Activated CD4-positive, alpha-beta memory T cell treated with anti-CD3 and anti-CD28 coated beads for 36 hours (primary cell): ENCODE measurements around the gene LCMT2. TPM values are rescaled to one million over a fixed set of nuclear protein-coding genes. Genes with fewer than 3 reads are reported as not detected.
"Not testable (repeated sequence)": the region's sequence is repeated elsewhere in the genome, so short reads cannot be mapped to it uniquely, and the experiment has no call there.

Experiments used
- CTCF ChIA-PET: fragments of 350-600 bp; sonication (Branson Sonifier 250); formaldehyde crosslinking; loops from one replicate; lab custom pipeline; 2021; ENCODE audit warnings: antibody characterized with exemption, inconsistent platforms; lab: Charles Lee
- POLR2A ChIA-PET: fragments of 350-600 bp; sonication (Branson Sonifier 250); formaldehyde crosslinking; loops from one replicate; lab custom pipeline; 2021; ENCODE audit warnings: antibody characterized with exemption; lab: Charles Lee
- DNase-seq: peaks from one replicate; pipeline ENCODE4 v3.0.0-alpha.2; 2020
- H3K27ac Mint-ChIP-seq: one replicate; pipeline ENCODE4 v1.8.0; 2021; ENCODE audit warnings: mixed read lengths
- H3K27me3 Mint-ChIP-seq: one replicate; pipeline ENCODE4 v1.8.0; 2021; ENCODE audit warnings: mixed read lengths
- H3K36me3 Mint-ChIP-seq: one replicate; pipeline ENCODE4 v1.8.0; 2021; ENCODE audit warnings: mixed read lengths
- H3K4me1 Mint-ChIP-seq: one replicate; pipeline ENCODE4 v1.8.0; 2021; ENCODE audit warnings: low read depth, mixed read lengths
- H3K4me3 Mint-ChIP-seq: one replicate; pipeline ENCODE4 v1.8.0; 2021; ENCODE audit warnings: mild to moderate bottlenecking, mixed read lengths
- H3K9me3 Mint-ChIP-seq: one replicate; pipeline ENCODE4 v1.8.0; 2021; ENCODE audit warnings: mixed read lengths
- intact Hi-C: fragments of 100-400 bp; cut with micrococcal nuclease; formaldehyde crosslinking; loops from one replicate; pipeline ENCODE4 v1.15.1; 2023
- total RNA-seq, 2 experiments: library from RNA; stranded (reverse); gene quantifications; one replicate each; pipeline ENCODE4 v1.2.3, GENCODE V29; 2021

LCMT2 gene
- total RNA-seq, 2 experiments from 2014 or later = 7.7 to 9.1 TPM

GRCh38 chr15:43312378-43312777 lies 18.0 kb downstream of the LCMT2 start:
- Mint-ChIP-seq H3K27ac (no peak overlapping the region), H3K4me3 (no peak overlapping the region), H3K9me3 (no peaks in the 10 kb centered on the region), H3K27me3 (peaks cover 37% of the 10 kb centered on the region), H3K4me1 (no peaks in the 10 kb centered on the region), H3K36me3 (no peaks in the 10 kb centered on the region)
- ChIA-PET CTCF (interaction anchor here (0.9 kb wide), 1 partner anchor 27 kb away, joined by 3 read pairs; no protein-coding TSS in a partner anchor), POLR2A (no interaction called here)
- intact Hi-C loops = no loop called here
- no peak for DNase-seq

GRCh38 chr15:43302205-43302817 lies 28.1 kb downstream of the LCMT2 start, which contains the start of gene TGM7:
TSS of gene TGM7 (minus strand) at chr15:43302255.
- CTCF ChIA-PET = interaction anchor here (1.8 kb wide), 1 partner anchor 17 kb away, joined by 6 read pairs; no protein-coding TSS in a partner anchor
- no peak within 1 kb of the TSS for H3K4me3 Mint-ChIP-seq
- intact Hi-C loops = no loop called here
- H3K27ac Mint-ChIP-seq = no peak within 1 kb of the TSS
- no peaks in the 10 kb centered on the region for H3K4me1 Mint-ChIP-seq
- peaks cover 12% of the 10 kb centered on the region for H3K27me3 Mint-ChIP-seq
- H3K36me3 Mint-ChIP-seq = no peaks in the 10 kb centered on the region
- POLR2A ChIA-PET = no interaction called here
- no peaks in the 10 kb centered on the region for H3K9me3 Mint-ChIP-seq
- no peak for DNase-seq

- ChIA-PET POLR2A (no interaction called here), CTCF (no interaction called here)
- no peaks in the 10 kb centered on the region for H3K4me1 Mint-ChIP-seq
- H3K27me3 Mint-ChIP-seq = peaks cover 15% of the 10 kb centered on the region
- H3K4me3 Mint-ChIP-seq = no peak overlapping the region
- H3K36me3 Mint-ChIP-seq = no peaks in the 10 kb centered on the region
- H3K9me3 Mint-ChIP-seq = no peaks in the 10 kb centered on the region
- intact Hi-C loops = no loop called here
- DNase-seq = no peak
- H3K27ac Mint-ChIP-seq = no peak overlapping the region
Measured at GRCh38 chr15:43299884-43300283, 30.5 kb downstream of the LCMT2 start.

- no peaks in the 10 kb centered on the region for H3K4me1 Mint-ChIP-seq
- H3K4me3 Mint-ChIP-seq = no peak overlapping the region
- H3K9me3 Mint-ChIP-seq = no peaks in the 10 kb centered on the region
- peaks cover 20% of the 10 kb centered on the region for H3K27me3 Mint-ChIP-seq
- H3K36me3 Mint-ChIP-seq = no peaks in the 10 kb centered on the region
- no peak overlapping the region for H3K27ac Mint-ChIP-seq
- intact Hi-C loops = no loop called here
- CTCF ChIA-PET = no interaction called here
- no peak for DNase-seq
- POLR2A ChIA-PET = no interaction called here
Measured at GRCh38 chr15:43299411-43299810, 31.0 kb downstream of the LCMT2 start.

- peaks cover 3% of the 10 kb centered on the region for H3K4me1 Mint-ChIP-seq
- intact Hi-C loops = no loop called here
- POLR2A ChIA-PET = no interaction called here
- CTCF ChIA-PET = no interaction called here
- H3K36me3 Mint-ChIP-seq = no peaks in the 10 kb centered on the region
- H3K9me3 Mint-ChIP-seq = no peaks in the 10 kb centered on the region
- no peak overlapping the region for H3K4me3 Mint-ChIP-seq
- H3K27ac Mint-ChIP-seq = no peak overlapping the region
- no peak for DNase-seq
- peaks cover 37% of the 10 kb centered on the region for H3K27me3 Mint-ChIP-seq
Measured at GRCh38 chr15:43294091-43294706, 36.2 kb downstream of the LCMT2 start.

GRCh38 chr15:43293432-43293831 lies 36.9 kb downstream of the LCMT2 start:
- POLR2A ChIA-PET = no interaction called here
- Mint-ChIP-seq H3K4me3 (no peak overlapping the region), H3K9me3 (no peaks in the 10 kb centered on the region), H3K4me1 (peaks cover 3% of the 10 kb centered on the region), H3K36me3 (no peaks in the 10 kb centered on the region), H3K27me3 (peaks cover 37% of the 10 kb centered on the region), H3K27ac (no peak overlapping the region)
- DNase-seq = peak; percentile 15
- CTCF ChIA-PET = interaction anchor here (1.4 kb wide), 1 partner anchor 68 kb away, joined by 5 read pairs; no protein-coding TSS in a partner anchor
- intact Hi-C loops = no loop called here

GRCh38 chr15:43292375-43293078 lies 37.8 kb downstream of the LCMT2 start:
- H3K27me3 Mint-ChIP-seq = peaks cover 36% of the 10 kb centered on the region
- H3K4me1 Mint-ChIP-seq = peaks cover 3% of the 10 kb centered on the region
- H3K9me3 Mint-ChIP-seq = no peaks in the 10 kb centered on the region
- POLR2A ChIA-PET = no interaction called here
- H3K36me3 Mint-ChIP-seq = no peaks in the 10 kb centered on the region
- no peak for DNase-seq
- intact Hi-C loops = no loop called here
- no peak overlapping the region for H3K27ac Mint-ChIP-seq
- no peak overlapping the region for H3K4me3 Mint-ChIP-seq
- CTCF ChIA-PET = interaction anchor here (1.4 kb wide), 1 partner anchor 67 kb away, joined by 5 read pairs; no protein-coding TSS in a partner anchor

- H3K36me3 Mint-ChIP-seq, H3K4me3 Mint-ChIP-seq, H3K4me1 Mint-ChIP-seq, DNase-seq, CTCF ChIA-PET, H3K27ac Mint-ChIP-seq, H3K9me3 Mint-ChIP-seq: not testable (repeated sequence)
- intact Hi-C loops = loop anchor here (5.0 kb wide), 1 partner anchor 587 kb away; no protein-coding TSS in a partner anchor
- peaks cover 27% of the 10 kb centered on the region for H3K27me3 Mint-ChIP-seq
- POLR2A ChIA-PET = interaction anchor here (0.6 kb wide), 1 partner anchor 51 kb away, joined by 3 read pairs; no protein-coding TSS in a partner anchor
Measured at GRCh38 chr15:43289656-43290055, 40.7 kb downstream of the LCMT2 start.

GRCh38 chr15:43287254-43287653 lies 43.1 kb downstream of the LCMT2 start:
- DNase-seq = no peak
- H3K36me3 Mint-ChIP-seq = no peaks in the 10 kb centered on the region
- H3K9me3 Mint-ChIP-seq = no peaks in the 10 kb centered on the region
- intact Hi-C loops = loop anchor here (5.0 kb wide), 1 partner anchor 585 kb away; no protein-coding TSS in a partner anchor
- no peak overlapping the region for H3K27ac Mint-ChIP-seq
- H3K4me3 Mint-ChIP-seq = no peak overlapping the region
- H3K4me1 Mint-ChIP-seq = peaks cover 2% of the 10 kb centered on the region
- ChIA-PET CTCF (interaction anchor here (0.5 to 6.2 kb wide), 7 partner anchors 8 to 205 kb away, joined by 3 to 260 read pairs (median 3); no protein-coding TSS in a partner anchor), POLR2A (interaction anchor here (1.2 kb wide), 1 partner anchor 62 kb away, joined by 3 read pairs; no protein-coding TSS in a partner anchor)
- H3K27me3 Mint-ChIP-seq = peaks cover 10% of the 10 kb centered on the region

DNA sequence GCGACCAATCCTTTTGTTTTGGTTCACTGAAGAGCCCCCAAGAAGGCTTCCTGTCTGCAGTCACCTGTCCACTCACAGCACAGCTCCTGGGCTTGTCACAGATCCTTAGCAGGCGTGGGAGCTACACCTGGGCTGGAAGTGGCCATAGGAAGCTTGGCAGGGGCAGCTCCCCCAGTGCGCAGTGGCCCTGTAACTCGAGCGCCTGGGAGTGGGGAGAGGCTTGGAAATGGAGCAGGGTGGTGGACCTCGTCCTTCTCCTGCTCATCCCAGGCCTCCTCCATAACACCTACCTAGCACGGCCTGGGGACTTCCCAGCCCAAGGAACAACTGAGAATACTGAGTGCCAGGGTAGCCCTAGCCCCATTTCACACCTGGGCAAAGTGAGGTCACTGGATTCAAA lies 44.3 kb downstream of the LCMT2 start:
- intact Hi-C loops = loop anchor here (5.0 kb wide), 1 partner anchor 584 kb away; no protein-coding TSS in a partner anchor

GRCh38 chr15:43285609-43286037 lies 44.8 kb downstream of the LCMT2 start:
- Mint-ChIP-seq H3K27me3 (peaks cover 7% of the 10 kb centered on the region), H3K4me3 (no peak overlapping the region), H3K4me1 (peaks cover 2% of the 10 kb centered on the region), H3K27ac (no peak overlapping the region), H3K36me3 (no peaks in the 10 kb centered on the region), H3K9me3 (no peaks in the 10 kb centered on the region)
- ChIA-PET CTCF (interaction anchor here (0.6 to 6.2 kb wide), 45 partner anchors 10 to 638 kb away, joined by 3 to 260 read pairs (median 4); partner anchors contain the start of genes CCNDBP1, TGM5 and TGM7), POLR2A (interaction anchor here (0.5 kb wide), 1 partner anchor 671 kb away, joined by 3 read pairs; no protein-coding TSS in a partner anchor)
- intact Hi-C loops = loop anchor here (1.0 to 5.0 kb wide), 3 partner anchors 60 to 583 kb away; no protein-coding TSS in a partner anchor
- peak; percentile 62 for DNase-seq

More for the DNA sequence above, 44.3 kb downstream of the LCMT2 start:
- Mint-ChIP-seq H3K36me3 (no peaks in the 10 kb centered on the region), H3K4me3 (no peak overlapping the region), H3K9me3 (no peaks in the 10 kb centered on the region), H3K4me1 (peaks cover 2% of the 10 kb centered on the region), H3K27me3 (peaks cover 7% of the 10 kb centered on the region), H3K27ac (no peak overlapping the region)
- ChIA-PET POLR2A (interaction anchor here (0.5 kb wide), 1 partner anchor 672 kb away, joined by 3 read pairs; no protein-coding TSS in a partner anchor), CTCF (interaction anchor here (0.6 to 6.2 kb wide), 41 partner anchors 10 to 501 kb away, joined by 3 to 260 read pairs (median 4); partner anchors contain the start of genes CCNDBP1, TGM5 and TGM7)
- DNase-seq = no peak
